Cardiac muscle cell (in vitro differentiated cells and primary cell): Measurements from ENCODE around the gene CHD9. TPM values are rescaled to one million over a fixed set of nuclear protein-coding genes. Genes with fewer than 3 reads are reported as not detected.

Source experiments
- DNase-seq, 2 donors: peaks; one replicate each; pipeline versions ENCODE4 v3.0.0 to v3.0.0-alpha.2; 2010 to 2017; ENCODE audit warnings: low read depth in 1 of 2, low spot score in 1 of 2
- H3K27ac ChIP-seq: fragments of 200-600 bp; sonication (generic); 2 replicates; pipeline ENCODE4 v1.5.1; 2016
- H3K27me3 ChIP-seq: fragments of 200-600 bp; sonication (generic); 2 replicates; pipeline ENCODE4 v1.6.0; 2016; ENCODE audit warnings: control low read depth
- H3K36me3 ChIP-seq: fragments of 200-600 bp; sonication (generic); 2 replicates; pipeline ENCODE4 v1.5.1; 2016; ENCODE audit warnings: control low read depth
- H3K4me1 ChIP-seq: fragments of 200-600 bp; sonication (generic); 2 replicates; pipeline ENCODE4 v1.8.1; 2017; ENCODE audit warnings: low read depth, mild to moderate bottlenecking, mixed run types
- H3K4me3 ChIP-seq: fragments of 200-600 bp; sonication (generic); 2 replicates; pipeline ENCODE4 v1.5.1; 2016; ENCODE audit warnings: mild to moderate bottlenecking
- H3K9me3 ChIP-seq: fragments of 200-600 bp; sonication (generic); 2 replicates; pipeline ENCODE4 v1.5.1; 2017; ENCODE audit warnings: low read depth, mild to moderate bottlenecking, control low read depth
- polyA plus RNA-seq: library from polyadenylated mRNA; unstranded; fragments of >200 nt; fragmentation: Nextera tagmentation; extraction: Ambion mirVana; gene quantifications from 2 replicates; pipeline ENCODE4 v1.2.1, GENCODE V29; 2016
- total RNA-seq: library from RNA; depleted of rRNA; stranded (reverse); fragments of >200 nt; gene quantifications from 2 replicates; pipeline ENCODE4 v1.2.3, GENCODE V29; 2016
- TF ChIP-seq, protein P1 (sequence below): IDR thresholded peaks from 2 replicates; pipeline ENCODE4 v1.5.1; 2012; ENCODE audit warnings: low read depth, mild to moderate bottlenecking, low read length

Gene CHD9
- total and polyA plus RNA-seq, 2 experiments from 2014 or later: 54.8 to 78.9 TPM

DNA sequence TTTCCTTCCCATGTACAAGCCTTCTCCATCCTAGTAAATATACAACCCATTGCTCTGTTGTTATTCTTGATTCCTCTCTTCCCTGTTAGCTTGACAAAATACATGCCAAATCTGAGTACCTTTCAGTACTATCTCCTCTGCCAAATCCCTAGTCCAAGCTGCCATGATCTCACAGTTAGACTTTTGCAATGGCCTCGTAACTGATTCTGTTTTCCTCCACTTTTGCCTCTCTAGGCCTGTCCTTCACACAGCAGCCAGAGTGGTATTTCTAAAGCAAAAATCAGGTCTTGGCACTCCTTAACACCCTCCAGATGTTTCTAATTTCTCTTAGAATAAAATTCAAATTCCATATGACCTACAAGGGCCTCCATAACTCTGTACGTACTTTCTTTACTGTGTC, 226.5 kb downstream of the CHD9 start:
- Histone ChIP-seq H3K27me3 (no peaks in the 10 kb centered on the region), H3K36me3 (peaks cover 62% of the 10 kb centered on the region), H3K9me3 (no peaks in the 10 kb centered on the region), H3K27ac (peak overlapping the region; percentile 43), H3K4me1 (no peaks in the 10 kb centered on the region), H3K4me3 (no peak overlapping the region)
- TF ChIP-seq, protein P1, sequence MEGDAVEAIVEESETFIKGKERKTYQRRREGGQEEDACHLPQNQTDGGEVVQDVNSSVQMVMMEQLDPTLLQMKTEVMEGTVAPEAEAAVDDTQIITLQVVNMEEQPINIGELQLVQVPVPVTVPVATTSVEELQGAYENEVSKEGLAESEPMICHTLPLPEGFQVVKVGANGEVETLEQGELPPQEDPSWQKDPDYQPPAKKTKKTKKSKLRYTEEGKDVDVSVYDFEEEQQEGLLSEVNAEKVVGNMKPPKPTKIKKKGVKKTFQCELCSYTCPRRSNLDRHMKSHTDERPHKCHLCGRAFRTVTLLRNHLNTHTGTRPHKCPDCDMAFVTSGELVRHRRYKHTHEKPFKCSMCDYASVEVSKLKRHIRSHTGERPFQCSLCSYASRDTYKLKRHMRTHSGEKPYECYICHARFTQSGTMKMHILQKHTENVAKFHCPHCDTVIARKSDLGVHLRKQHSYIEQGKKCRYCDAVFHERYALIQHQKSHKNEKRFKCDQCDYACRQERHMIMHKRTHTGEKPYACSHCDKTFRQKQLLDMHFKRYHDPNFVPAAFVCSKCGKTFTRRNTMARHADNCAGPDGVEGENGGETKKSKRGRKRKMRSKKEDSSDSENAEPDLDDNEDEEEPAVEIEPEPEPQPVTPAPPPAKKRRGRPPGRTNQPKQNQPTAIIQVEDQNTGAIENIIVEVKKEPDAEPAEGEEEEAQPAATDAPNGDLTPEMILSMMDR: no peak
- DNase-seq: no peak

DNA sequence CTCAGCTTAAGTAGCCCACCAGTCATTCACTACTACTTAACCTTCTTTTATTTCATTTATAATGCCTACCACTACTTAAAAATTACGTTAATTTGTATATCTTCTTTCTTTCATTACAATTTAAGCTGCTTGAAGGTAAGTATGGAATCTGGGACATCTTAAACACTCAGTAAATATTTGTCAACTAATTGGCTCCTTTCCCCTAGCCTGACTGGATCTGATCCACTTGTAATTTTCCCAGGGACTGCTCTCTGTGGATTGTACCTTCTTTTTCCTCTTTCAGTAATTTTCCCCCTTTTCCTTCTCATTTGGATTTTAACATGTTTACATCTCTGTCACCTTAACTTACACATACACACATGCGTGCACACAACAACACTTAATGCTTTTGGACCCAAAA, 227.1 kb downstream of the CHD9 start:
- DNase-seq: no peak

DNA sequence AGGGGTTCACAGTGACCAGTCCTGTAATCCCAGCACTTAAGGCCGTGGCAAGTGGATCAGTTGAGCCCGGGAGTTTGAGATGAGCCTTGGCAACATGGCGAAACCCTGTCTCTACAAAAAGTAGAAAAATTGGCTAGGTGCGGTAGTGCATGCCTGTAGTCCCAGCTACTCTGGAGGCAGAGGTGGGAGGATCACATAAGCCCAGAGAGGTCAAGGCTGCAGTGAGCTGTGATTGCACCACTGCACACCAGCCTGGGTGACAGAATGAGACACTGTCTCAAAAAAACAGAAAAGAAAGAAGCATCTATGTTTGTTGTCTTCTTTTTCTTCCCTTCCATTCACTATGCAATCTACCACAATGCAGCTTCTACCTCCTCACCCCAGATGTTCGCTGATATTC, 227.5 kb downstream of the CHD9 start:
- peak overlapping the region; percentile 43 for H3K27ac ChIP-seq
- no peak for DNase-seq
- H3K4me1 ChIP-seq: no peaks in the 10 kb centered on the region
- no peaks in the 10 kb centered on the region for H3K27me3 ChIP-seq
- peaks cover 64% of the 10 kb centered on the region for H3K36me3 ChIP-seq
- no peak overlapping the region for H3K4me3 ChIP-seq
- TF ChIP-seq, protein P1: no peak
- no peaks in the 10 kb centered on the region for H3K9me3 ChIP-seq

More for the DNA sequence above, 227.1 kb downstream of the CHD9 start:
- H3K9me3 ChIP-seq: no peaks in the 10 kb centered on the region
- no peaks in the 10 kb centered on the region for H3K4me1 ChIP-seq
- H3K27me3 ChIP-seq: no peaks in the 10 kb centered on the region
- no peak overlapping the region for H3K4me3 ChIP-seq
- TF ChIP-seq, protein P1: no peak
- H3K27ac ChIP-seq: peak overlapping the region; percentile 43
- peaks cover 62% of the 10 kb centered on the region for H3K36me3 ChIP-seq

DNA sequence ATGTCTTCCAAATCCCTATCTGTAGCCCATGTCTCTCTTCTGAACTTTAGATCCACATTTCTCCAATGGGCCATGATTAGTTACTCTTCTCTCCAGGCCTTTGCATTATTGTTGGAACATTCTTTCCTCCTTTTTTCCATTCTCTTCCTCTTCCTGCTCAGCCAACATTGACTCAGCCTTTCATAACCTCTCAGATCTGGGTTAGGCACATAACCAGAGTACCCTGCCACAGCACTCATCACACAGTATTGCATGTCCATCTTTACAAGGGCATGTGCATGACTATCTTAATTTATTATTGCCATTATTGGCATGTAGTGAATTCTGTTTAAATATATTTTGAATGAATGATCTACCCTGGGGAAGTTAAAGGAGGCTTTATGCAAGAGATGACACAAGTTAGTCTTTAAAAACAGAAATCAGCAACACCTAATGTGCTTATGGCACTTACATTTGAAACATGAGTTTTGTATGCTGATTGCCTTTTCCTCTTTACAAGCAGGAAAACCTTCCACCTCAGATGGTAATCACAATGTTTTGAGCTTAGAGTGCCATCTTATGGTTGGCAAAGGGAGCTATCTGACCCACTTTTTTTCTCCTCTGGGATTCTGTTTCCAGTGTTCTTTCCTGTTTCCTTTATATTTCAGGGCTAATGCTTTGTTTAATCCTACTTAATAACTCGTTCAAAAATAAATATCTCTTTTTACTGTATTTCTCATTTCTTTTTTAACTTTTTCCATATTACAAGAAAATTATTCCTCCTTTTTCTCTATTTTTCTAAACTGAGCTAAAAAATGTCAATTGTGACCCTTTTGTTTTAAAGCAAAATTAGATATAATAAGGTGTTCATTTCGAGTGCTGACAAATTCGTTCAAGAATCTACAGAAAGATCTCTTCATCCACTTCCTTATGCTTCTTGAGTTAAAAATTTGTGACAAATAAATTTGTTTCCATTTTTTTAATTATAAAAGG, 228.5 kb downstream of the CHD9 start:
- H3K36me3 ChIP-seq: peaks cover 65% of the 10 kb centered on the region
- DNase-seq: peak; percentile 10 to 62
- H3K4me1 ChIP-seq: no peaks in the 10 kb centered on the region

DNA sequence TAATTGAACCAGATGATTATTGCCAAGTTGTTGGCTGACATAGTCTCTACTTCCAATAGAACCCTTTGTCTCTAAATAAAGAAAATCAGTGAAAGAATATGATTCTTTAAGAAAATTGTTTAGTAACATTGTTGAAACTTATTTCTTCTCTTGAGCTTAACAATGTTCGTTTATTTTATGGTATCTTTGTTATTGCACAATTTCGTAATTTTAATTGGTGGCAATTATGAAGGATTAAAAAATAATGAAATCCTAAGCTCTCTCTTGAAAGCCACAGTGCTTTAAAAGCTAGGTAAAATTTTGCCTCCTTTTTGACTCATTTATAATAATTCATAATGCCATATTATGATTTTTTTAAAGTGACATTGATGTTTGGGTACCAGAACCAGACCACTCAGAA, 230.4 kb downstream of the CHD9 start:
- H3K4me1 ChIP-seq: no peaks in the 10 kb centered on the region
- H3K36me3 ChIP-seq: peaks cover 74% of the 10 kb centered on the region
- H3K27me3 ChIP-seq: no peaks in the 10 kb centered on the region
- no peak overlapping the region for H3K27ac ChIP-seq
- no peak for DNase-seq
- H3K9me3 ChIP-seq: no peaks in the 10 kb centered on the region
- no peak overlapping the region for H3K4me3 ChIP-seq
- TF ChIP-seq, protein P1: no peak

More for the DNA sequence above, 228.5 kb downstream of the CHD9 start:
- Histone ChIP-seq H3K4me3 (no peak overlapping the region), H3K27ac (peak overlapping the region; percentile 43), H3K27me3 (no peaks in the 10 kb centered on the region), H3K9me3 (no peaks in the 10 kb centered on the region)
- TF ChIP-seq, protein P1: peak; percentile 55
